ENCODE measurements around the gene AP3D1. TPM values are rescaled to one million over a fixed set of nuclear protein-coding genes. Genes with fewer than 3 reads are reported as not detected.
"Not testable (repeated sequence)": the region's sequence is repeated elsewhere in the genome, so short reads cannot be mapped to it uniquely, and the experiment has no call there.

The AP3D1 gene
- 100 to 1,000 TPM in 2 of 3 donors, 10 to 100 TPM in 1; 91.9 to 109 (median 108) TPM for total RNA-seq

- Mint-ChIP-seq H3K27me3 (ENCODE audit: low read depth) (no peaks in the 10 kb centered on the region), H3K36me3 (ENCODE audit: insufficient read depth) (peaks cover 3% of the 10 kb centered on the region), H3K4me3 (peak within 1 kb of the TSS; percentile 85), H3K9me3 (no peaks in the 10 kb centered on the region), H3K4me1 (ENCODE audit: low read depth) (peaks cover 37% of the 10 kb centered on the region)
- ATAC-seq: peak; percentile 85 to 94
- peak; percentile 100 for DNase-seq
Observed at GRCh38 chr19:2151339-2152229, at the start of gene AP3D1. Gene AP3D1, minus strand, starts transcription at chr19:2151566. Its CDS starts 232 bp downstream, at chr19:2151334.

GRCh38 chr19:2200624-2201294, 49.4 kb upstream of the AP3D1 start:
- ATAC-seq; DNase-seq; H3K27me3 Mint-ChIP-seq (ENCODE audit: low read depth); H3K9me3 Mint-ChIP-seq; H3K4me1 Mint-ChIP-seq (ENCODE audit: low read depth); H3K4me3 Mint-ChIP-seq: not testable (repeated sequence)
- H3K36me3 Mint-ChIP-seq (ENCODE audit: insufficient read depth): peaks cover 16% of the 10 kb centered on the region

- H3K4me3 Mint-ChIP-seq: no peak overlapping the region
- DNase-seq: no peak
- peaks cover 16% of the 10 kb centered on the region for H3K36me3 Mint-ChIP-seq (ENCODE audit: insufficient read depth)
- ATAC-seq: no peak
- H3K27me3 Mint-ChIP-seq (ENCODE audit: low read depth): no peaks in the 10 kb centered on the region
- H3K9me3 Mint-ChIP-seq: no peaks in the 10 kb centered on the region
- H3K4me1 Mint-ChIP-seq (ENCODE audit: low read depth): peaks cover 5% of the 10 kb centered on the region
Observed at GRCh38 chr19:2199861-2200623, 48.7 kb upstream of the AP3D1 start.

GRCh38 chr19:2199215-2199614, 47.8 kb upstream of the AP3D1 start:
- DNase-seq: no peak
- Mint-ChIP-seq H3K36me3 (ENCODE audit: insufficient read depth) (peaks cover 13% of the 10 kb centered on the region), H3K4me1 (ENCODE audit: low read depth) (peaks cover 5% of the 10 kb centered on the region), H3K9me3 (no peaks in the 10 kb centered on the region), H3K27me3 (ENCODE audit: low read depth) (no peaks in the 10 kb centered on the region), H3K4me3 (no peak overlapping the region)
- ATAC-seq: no peak

- Mint-ChIP-seq H3K4me3 (no peak overlapping the region), H3K27me3 (ENCODE audit: low read depth) (no peaks in the 10 kb centered on the region), H3K4me1 (ENCODE audit: low read depth) (peaks cover 5% of the 10 kb centered on the region), H3K9me3 (no peaks in the 10 kb centered on the region), H3K36me3 (ENCODE audit: insufficient read depth) (peaks cover 11% of the 10 kb centered on the region)
- ATAC-seq (no peak), DNase-seq (no peak)
Observed at GRCh38 chr19:2198317-2198716, 47.0 kb upstream of the AP3D1 start.

GRCh38 chr19:2197270-2197669, 45.9 kb upstream of the AP3D1 start:
- DNase-seq: no peak
- Mint-ChIP-seq H3K9me3 (no peaks in the 10 kb centered on the region), H3K36me3 (ENCODE audit: insufficient read depth) (peaks cover 17% of the 10 kb centered on the region), H3K4me3 (no peak overlapping the region), H3K4me1 (ENCODE audit: low read depth) (peaks cover 5% of the 10 kb centered on the region), H3K27me3 (ENCODE audit: low read depth) (no peaks in the 10 kb centered on the region)
- no peak for ATAC-seq

GRCh38 chr19:2195914-2196313, 44.5 kb upstream of the AP3D1 start:
- DNase-seq (no peak), ATAC-seq (no peak)
- Mint-ChIP-seq H3K4me3 (no peak overlapping the region), H3K9me3 (no peaks in the 10 kb centered on the region), H3K36me3 (ENCODE audit: insufficient read depth) (peaks cover 20% of the 10 kb centered on the region), H3K4me1 (ENCODE audit: low read depth) (peaks cover 5% of the 10 kb centered on the region), H3K27me3 (ENCODE audit: low read depth) (no peaks in the 10 kb centered on the region)

GRCh38 chr19:2195361-2195760, 44.0 kb upstream of the AP3D1 start:
- DNase-seq: no peak
- no peak overlapping the region for H3K4me3 Mint-ChIP-seq
- no peak for ATAC-seq
- no peaks in the 10 kb centered on the region for H3K27me3 Mint-ChIP-seq (ENCODE audit: low read depth)
- H3K36me3 Mint-ChIP-seq (ENCODE audit: insufficient read depth): peaks cover 21% of the 10 kb centered on the region
- no peaks in the 10 kb centered on the region for H3K9me3 Mint-ChIP-seq
- H3K4me1 Mint-ChIP-seq (ENCODE audit: low read depth): peaks cover 5% of the 10 kb centered on the region

- Mint-ChIP-seq H3K9me3 (no peaks in the 10 kb centered on the region), H3K4me1 (ENCODE audit: low read depth) (peaks cover 5% of the 10 kb centered on the region), H3K27me3 (ENCODE audit: low read depth) (no peaks in the 10 kb centered on the region), H3K36me3 (ENCODE audit: insufficient read depth) (peaks cover 21% of the 10 kb centered on the region), H3K4me3 (no peak overlapping the region)
- ATAC-seq: no peak
- DNase-seq: no peak
Observed at GRCh38 chr19:2194513-2195078, 43.2 kb upstream of the AP3D1 start.

- no peaks in the 10 kb centered on the region for H3K9me3 Mint-ChIP-seq
- no peak overlapping the region for H3K4me3 Mint-ChIP-seq
- H3K4me1 Mint-ChIP-seq (ENCODE audit: low read depth): peaks cover 3% of the 10 kb centered on the region
- H3K36me3 Mint-ChIP-seq (ENCODE audit: insufficient read depth): peaks cover 20% of the 10 kb centered on the region
- ATAC-seq: no peak
- no peaks in the 10 kb centered on the region for H3K27me3 Mint-ChIP-seq (ENCODE audit: low read depth)
- no peak for DNase-seq
Observed at GRCh38 chr19:2193807-2194206, 42.4 kb upstream of the AP3D1 start.

- H3K27me3 Mint-ChIP-seq (ENCODE audit: low read depth): no peaks in the 10 kb centered on the region
- H3K9me3 Mint-ChIP-seq: no peaks in the 10 kb centered on the region
- H3K4me1 Mint-ChIP-seq (ENCODE audit: low read depth): no peaks in the 10 kb centered on the region
- H3K36me3 Mint-ChIP-seq (ENCODE audit: insufficient read depth): peaks cover 19% of the 10 kb centered on the region
- H3K4me3 Mint-ChIP-seq: no peak overlapping the region
- no peak for DNase-seq
- ATAC-seq: no peak
Observed at GRCh38 chr19:2192862-2193261, 41.5 kb upstream of the AP3D1 start.

GRCh38 chr19:2191456-2192310, 40.3 kb upstream of the AP3D1 start:
- H3K36me3 Mint-ChIP-seq (ENCODE audit: insufficient read depth): peaks cover 20% of the 10 kb centered on the region
- no peaks in the 10 kb centered on the region for H3K27me3 Mint-ChIP-seq (ENCODE audit: low read depth)

GRCh38 chr19:2190848-2191455, 39.6 kb upstream of the AP3D1 start:
- no peak overlapping the region for H3K4me3 Mint-ChIP-seq
- DNase-seq: no peak
- H3K36me3 Mint-ChIP-seq (ENCODE audit: insufficient read depth): peaks cover 18% of the 10 kb centered on the region
- no peaks in the 10 kb centered on the region for H3K4me1 Mint-ChIP-seq (ENCODE audit: low read depth)
- ATAC-seq: no peak
- no peaks in the 10 kb centered on the region for H3K27me3 Mint-ChIP-seq (ENCODE audit: low read depth)
- no peaks in the 10 kb centered on the region for H3K9me3 Mint-ChIP-seq

More at GRCh38 chr19:2191456-2192310, 40.3 kb upstream of the AP3D1 start:
- ATAC-seq: no peak
- no peak overlapping the region for H3K4me3 Mint-ChIP-seq
- no peak for DNase-seq
- H3K9me3 Mint-ChIP-seq: no peaks in the 10 kb centered on the region
- H3K4me1 Mint-ChIP-seq (ENCODE audit: low read depth): no peaks in the 10 kb centered on the region

All from activated T-cell treated with anti-CD3 and anti-CD28 coated beads, Interleukin-2, amount 50 U/mL, for 4 hours (primary cell).